Measurements from ENCODE around the gene FGD6. TPM values are rescaled to one million over a fixed set of nuclear protein-coding genes. Genes with fewer than 3 reads are reported as not detected.

Gene FGD6
- total RNA-seq, 1 experiment from 2014 or later = 14.3 TPM

DNA sequence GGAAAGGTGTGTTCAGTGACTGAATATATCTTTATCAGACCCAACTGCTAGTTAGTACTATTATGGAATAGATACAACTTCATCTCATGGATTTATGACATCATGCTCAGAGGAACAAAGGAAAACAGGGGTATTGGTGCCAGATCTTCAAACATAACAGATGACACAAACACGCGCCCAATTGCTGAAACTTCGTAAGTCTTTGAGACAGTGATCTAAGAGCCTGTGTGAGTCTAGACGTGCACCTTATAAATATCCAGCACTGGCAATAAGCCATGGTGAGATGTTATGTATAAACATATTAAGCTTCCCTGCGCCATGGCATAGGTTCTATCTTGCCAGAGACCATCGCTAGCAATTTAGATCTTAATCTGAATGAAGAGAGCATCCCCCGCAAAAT is 101.6 kb downstream of the FGD6 start:
- Histone ChIP-seq H3K36me3 (ENCODE audit: low read depth, low read length) (peaks cover 9% of the 10 kb centered on the region; the same call in 1 of the 2 replicates), H3K4me2 (ENCODE audit: low read length) (peak overlapping the region; percentile 65; the same call in 1 of the 2 replicates), H3K4me3 (ENCODE audit: low read length) (no peak overlapping the region), H3K9me2 (replicated peaks; ENCODE audit: low read length) (no peaks in the 10 kb centered on the region), H2AFZ (ENCODE audit: low read length) (no peak overlapping the region), H3K4me1 (ENCODE audit: insufficient read depth, low read length) (peaks cover 49% of the 10 kb centered on the region), H4K20me1 (ENCODE audit: low read length) (no peaks in the 10 kb centered on the region), H3F3A (ENCODE audit: low read length, unreplicated experiment) (peaks cover 8% of the 10 kb centered on the region), H3K9ac (ENCODE audit: low read length) (no peak overlapping the region), H3K27ac (ENCODE audit: low read length) (0 out of 2 replicates have a peak overlapping the region, but pooled peaks have one; percentile 78), H3K9me3 (ENCODE audit: low read length) (no peaks in the 10 kb centered on the region), H3K79me2 (ENCODE audit: low read length) (peaks cover 15% of the 10 kb centered on the region; the same call in 1 of the 2 replicates), H3K27me3 (ENCODE audit: low read length) (no peaks in the 10 kb centered on the region)
- CTCF ChIA-PET = no interaction called here
- TF ChIP-seq EZH2phosphoT487 (IDR thresholded peaks at IDR 0.05; ENCODE audit: borderline replicate concordance, low read length) = no peak
- no peak for TF ChIP-seq EZH2 (IDR thresholded peaks at IDR 0.05; ENCODE audit: low read length, unreplicated experiment)
- TF ChIP-seq CTCF (conservative IDR thresholded peaks at IDR 0.05; ENCODE audit: low read depth, low read length) = no peak
- intact Hi-C loops (cut with micrococcal nuclease) = loop anchor here (1.0 to 5.0 kb wide), 4 partner anchors 12 to 419 kb away; partner anchors contain the start of gene NR2C1
- POLR2A ChIA-PET (ENCODE audit: unreplicated experiment) = no interaction called here
- no peak for ATAC-seq
- BruUV-seq (replicated peaks) = no TSS peak
- DNase-seq = peak; percentile 13

GRCh38 chr12:95114766-95115405 is 102.4 kb downstream of the FGD6 start:
- ChIA-PET POLR2A (ENCODE audit: unreplicated experiment) (no interaction called here), CTCF (no interaction called here)
- Histone ChIP-seq H3K27ac (ENCODE audit: low read length) (peak overlapping the region; percentile 78; the same call in 1 of the 2 replicates), H3K4me1 (ENCODE audit: insufficient read depth, low read length) (peaks cover 49% of the 10 kb centered on the region), H3K79me2 (ENCODE audit: low read length) (peaks cover 15% of the 10 kb centered on the region; the same call in 1 of the 2 replicates), H3K27me3 (ENCODE audit: low read length) (no peaks in the 10 kb centered on the region), H3K9ac (ENCODE audit: low read length) (no peak overlapping the region), H3K36me3 (ENCODE audit: low read depth, low read length) (peaks cover 9% of the 10 kb centered on the region; the same call in 1 of the 2 replicates), H3K4me3 (ENCODE audit: low read length) (no peak overlapping the region), H3F3A (ENCODE audit: low read length, unreplicated experiment) (peaks cover 8% of the 10 kb centered on the region), H3K9me2 (replicated peaks; ENCODE audit: low read length) (no peaks in the 10 kb centered on the region), H3K4me2 (ENCODE audit: low read length) (no peak overlapping the region), H3K9me3 (ENCODE audit: low read length) (no peaks in the 10 kb centered on the region), H4K20me1 (ENCODE audit: low read length) (no peaks in the 10 kb centered on the region), H2AFZ (ENCODE audit: low read length) (no peak overlapping the region)
- intact Hi-C loops (cut with micrococcal nuclease) = loop anchor here (5.0 kb wide), 1 partner anchor 43 kb away; the partner anchor contains the start of gene NR2C1
- TF ChIP-seq EZH2phosphoT487 (IDR thresholded peaks at IDR 0.05; ENCODE audit: borderline replicate concordance, low read length) = no peak
- TF ChIP-seq EZH2 (IDR thresholded peaks at IDR 0.05; ENCODE audit: low read length, unreplicated experiment) = no peak
- TF ChIP-seq CTCF (conservative IDR thresholded peaks at IDR 0.05; ENCODE audit: low read depth, low read length) = no peak
- no TSS peak for BruUV-seq (replicated peaks)
- no peak for ATAC-seq
- DNase-seq = peak; percentile 49

DNA sequence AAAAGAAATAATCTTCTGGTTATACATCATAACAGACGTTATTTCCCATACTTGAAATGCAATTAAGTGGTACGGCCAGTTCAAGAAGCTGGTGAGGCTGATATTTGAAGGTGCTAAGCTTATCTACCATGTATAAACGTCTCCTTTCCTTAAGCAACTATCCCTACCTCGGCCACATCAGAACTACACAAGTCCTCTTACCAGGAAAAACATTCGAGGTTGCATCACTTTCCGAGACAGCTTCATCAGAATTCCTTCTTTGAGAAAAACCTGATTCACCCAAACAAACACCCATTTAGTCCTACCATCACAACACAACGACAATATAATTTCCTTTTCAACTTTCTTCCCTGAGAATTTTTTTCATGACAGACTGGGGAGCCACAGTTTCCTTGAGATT is 109.9 kb downstream of the FGD6 start:
- Histone ChIP-seq H3K27me3 (ENCODE audit: low read length) (no peaks in the 10 kb centered on the region), H3K9me3 (ENCODE audit: low read length) (no peaks in the 10 kb centered on the region), H3K79me2 (ENCODE audit: low read length) (no peaks in the 10 kb centered on the region), H3K9me2 (replicated peaks; ENCODE audit: low read length) (no peaks in the 10 kb centered on the region), H3K4me2 (ENCODE audit: low read length) (no peak overlapping the region), H3F3A (ENCODE audit: low read length, unreplicated experiment) (peaks cover 5% of the 10 kb centered on the region), H4K20me1 (ENCODE audit: low read length) (no peaks in the 10 kb centered on the region), H3K4me3 (ENCODE audit: low read length) (no peak overlapping the region), H3K4me1 (ENCODE audit: insufficient read depth, low read length) (peaks cover 22% of the 10 kb centered on the region), H3K27ac (ENCODE audit: low read length) (no peak overlapping the region), H3K9ac (ENCODE audit: low read length) (no peak overlapping the region), H3K36me3 (ENCODE audit: low read depth, low read length) (peaks cover 15% of the 10 kb centered on the region; the same call in 1 of the 2 replicates), H2AFZ (ENCODE audit: low read length) (no peak overlapping the region)
- intact Hi-C loops (cut with micrococcal nuclease) = loop anchor here (10.0 kb wide), 1 partner anchor 377 kb away; no protein-coding TSS in a partner anchor
- DNase-seq = no peak
- TF ChIP-seq EZH2phosphoT487 (IDR thresholded peaks at IDR 0.05; ENCODE audit: borderline replicate concordance, low read length) (no peak), EZH2 (IDR thresholded peaks at IDR 0.05; ENCODE audit: low read length, unreplicated experiment) (no peak), CTCF (conservative IDR thresholded peaks at IDR 0.05; ENCODE audit: low read depth, low read length) (no peak)
- CTCF ChIA-PET = no interaction called here
- no peak for ATAC-seq
- POLR2A ChIA-PET (ENCODE audit: unreplicated experiment) = no interaction called here
- BruUV-seq (replicated peaks) = no TSS peak
